Endodermal cell (in vitro differentiated cells): ENCODE data around the gene GALNT14. TPM values are rescaled to one million over a fixed set of nuclear protein-coding genes. Genes with fewer than 3 reads are reported as not detected.

Experiments
- DNase-seq: peaks from one replicate; pipeline ENCODE4 v3.0.0-alpha.2; 2017
- H3K27ac ChIP-seq: 2 replicates; pipeline ENCODE4 v1.5.1; 2013; ENCODE audit warnings: mild to moderate bottlenecking, low read depth, low read length, moderate library complexity
- H3K27me3 ChIP-seq: 2 replicates; pipeline ENCODE4 v1.6.1; 2013; ENCODE audit warnings: mild to moderate bottlenecking, low read length, moderate library complexity; ENCODE audit not compliant: insufficient read depth, control insufficient read depth, poor library complexity, severe bottlenecking
- H3K36me3 ChIP-seq: 2 replicates; pipeline ENCODE4 v1.7.0; 2013; ENCODE audit warnings: mild to moderate bottlenecking, low read length, moderate library complexity; ENCODE audit not compliant: control insufficient read depth, insufficient read depth
- H3K4me1 ChIP-seq: one replicate; pipeline ENCODE4 v1.7.0; 2013; ENCODE audit warnings: low read length; ENCODE audit not compliant: control insufficient read depth, insufficient read depth
- H3K4me3 ChIP-seq: 2 replicates; pipeline ENCODE4 v1.5.1; 2013; ENCODE audit warnings: mild to moderate bottlenecking, low read length, moderate library complexity
- H3K9ac ChIP-seq: 2 replicates; pipeline ENCODE4 v1.6.1; 2013; ENCODE audit warnings: mild to moderate bottlenecking, low read length, moderate library complexity; ENCODE audit not compliant: poor library complexity, severe bottlenecking; ENCODE audit errors: extremely low read depth
- H3K9me3 ChIP-seq: 2 replicates; pipeline ENCODE4 v1.6.1; 2013; ENCODE audit warnings: mild to moderate bottlenecking, low read length, moderate library complexity; ENCODE audit not compliant: control insufficient read depth
- H3K27ac Mint-ChIP-seq: 2 replicates; pipeline ENCODE4 v1.8.0; 2020; ENCODE audit warnings: mixed read lengths
- H3K27me3 Mint-ChIP-seq: 2 replicates; pipeline ENCODE4 v1.8.0; 2021; ENCODE audit warnings: mild to moderate bottlenecking, mixed read lengths; ENCODE audit not compliant: insufficient read depth
- H3K36me3 Mint-ChIP-seq: 2 replicates; pipeline ENCODE4 v1.8.0; 2020; ENCODE audit warnings: low read depth, mixed read lengths
- H3K4me1 Mint-ChIP-seq: 2 replicates; pipeline ENCODE4 v1.8.0; 2020; ENCODE audit warnings: mixed read lengths
- H3K4me3 Mint-ChIP-seq: 2 replicates; pipeline ENCODE4 v1.8.0; 2020; ENCODE audit warnings: mild to moderate bottlenecking, moderate library complexity, mixed read lengths
- H3K9me3 Mint-ChIP-seq: 2 replicates; pipeline ENCODE4 v1.8.0; 2020; ENCODE audit warnings: mild to moderate bottlenecking, mixed read lengths
- CTCF ChIP-seq: fragments of 200-600 bp; sonication (generic); conservative IDR thresholded peaks from 2 replicates; pipeline ENCODE4 v1.5.0; 2021; ENCODE audit warnings: antibody characterized with exemption, mild to moderate bottlenecking
- WGBS, 2 experiments: methylation state at CpG; one replicate each; pipeline versions ENCODE4 v1.1.5 to v1.1.7; 2013; ENCODE audit warnings: missing lambda C conversion rate in 2 of 2, mixed read lengths in 1 of 2; ENCODE audit not compliant: insufficient coverage in 1 of 2, insufficient read length in 1 of 2; 5-methylcytosine and 5-hydroxymethylcytosine counted together
- total RNA-seq, 2 donors: library from RNA; stranded (reverse); fragmentation: NEBNext Ultra II Directional in 1 of 2; extraction: Animal tissue kit (Norgen Biotek cat#: 25700) in 1 of 2; gene quantifications; 2 replicates in 1 of 2; 3 replicates in 1 of 2; pipeline ENCODE4 v1.2.1, GENCODE V29; 2021

GALNT14 gene
- total RNA-seq, 2 donors from 2014 or later = 1.4 TPM

- no peak overlapping the region for H3K27ac ChIP-seq
- Mint-ChIP-seq H3K27me3 (peaks cover 2% of the 10 kb centered on the region), H3K4me1 (peaks cover 4% of the 10 kb centered on the region), H3K4me3 (no peak overlapping the region), H3K9me3 (no peaks in the 10 kb centered on the region), H3K27ac (no peak overlapping the region), H3K36me3 (no peaks in the 10 kb centered on the region)
- H3K27me3 ChIP-seq = peaks cover 11% of the 10 kb centered on the region
- no peak for TF ChIP-seq CTCF
- no peaks in the 10 kb centered on the region for H3K4me1 ChIP-seq
- no peaks in the 10 kb centered on the region for H3K9me3 ChIP-seq
- H3K9ac ChIP-seq = no peak overlapping the region
- no peak overlapping the region for H3K4me3 ChIP-seq
- 91% methylated on average over 2 of the region's 2 CpGs; no CpG with 5 or more reads in 1 of the 2 experiments for WGBS, 2 experiments
- DNase-seq = no peak
- H3K36me3 ChIP-seq = no peaks in the 10 kb centered on the region
Measured at GRCh38 chr2:31101701-31102100, 36.5 kb downstream of the GALNT14 start.

- no peaks in the 10 kb centered on the region for H3K36me3 Mint-ChIP-seq
- no peaks in the 10 kb centered on the region for H3K9me3 ChIP-seq
- peaks cover 4% of the 10 kb centered on the region for H3K4me1 Mint-ChIP-seq
- no peaks in the 10 kb centered on the region for H3K9me3 Mint-ChIP-seq
- H3K4me3 Mint-ChIP-seq = no peak overlapping the region
- no peak overlapping the region for H3K9ac ChIP-seq
- no peak for TF ChIP-seq CTCF
- no peak overlapping the region for H3K27ac ChIP-seq
- peaks cover 4% of the 10 kb centered on the region for H3K27me3 Mint-ChIP-seq
- no peak overlapping the region for H3K4me3 ChIP-seq
- no peaks in the 10 kb centered on the region for H3K4me1 ChIP-seq
- H3K27ac Mint-ChIP-seq = no peak overlapping the region
- DNase-seq = no peak
- 76% methylated on average over 2 of the region's 2 CpGs; no CpG with 5 or more reads in 1 of the 2 experiments for WGBS, 2 experiments
- no peaks in the 10 kb centered on the region for H3K36me3 ChIP-seq
- peaks cover 2% of the 10 kb centered on the region for H3K27me3 ChIP-seq
Measured at GRCh38 chr2:31097962-31098613, 40.2 kb downstream of the GALNT14 start.

- H3K27me3 Mint-ChIP-seq = peaks cover 12% of the 10 kb centered on the region
- H3K36me3 Mint-ChIP-seq = no peaks in the 10 kb centered on the region
- Histone ChIP-seq H3K9ac (no peak overlapping the region), H3K27ac (no peak overlapping the region), H3K27me3 (peaks cover 11% of the 10 kb centered on the region), H3K36me3 (no peaks in the 10 kb centered on the region), H3K4me3 (no peak overlapping the region), H3K4me1 (no peaks in the 10 kb centered on the region), H3K9me3 (no peaks in the 10 kb centered on the region)
- WGBS, 2 experiments = 89 to 90% methylated on average over 5 to 7 of the region's 7 CpGs
- no peak overlapping the region for H3K27ac Mint-ChIP-seq
- H3K4me3 Mint-ChIP-seq = no peak overlapping the region
- TF ChIP-seq CTCF = no peak
- H3K4me1 Mint-ChIP-seq = peaks cover 7% of the 10 kb centered on the region
- no peak for DNase-seq
- H3K9me3 Mint-ChIP-seq = no peaks in the 10 kb centered on the region
Measured at GRCh38 chr2:31090188-31090587, 48.1 kb downstream of the GALNT14 start.
